CD4-positive, alpha-beta T cell treated with Interleukin-2 at 100 ng/mL for 4 hours (primary cell): ENCODE results near the gene EIF4ENIF1.
"Not testable (repeated sequence)": the region's sequence is repeated elsewhere in the genome, so short reads cannot be mapped to it uniquely, and the experiment has no call there.

Experiments
- DNase-seq: peaks from one replicate; pipeline ENCODE4 v3.0.0-alpha.2; 2020; ENCODE audit warnings: low spot score

The EIF4ENIF1 gene

GRCh38 chr22:31493355-31493754 lies 3.7 kb upstream of the EIF4ENIF1 start:
- DNase-seq, result not testable (repeated sequence)

- no peak for DNase-seq
Measured at GRCh38 chr22:31492151-31492550, 2.5 kb upstream of the EIF4ENIF1 start.

- DNase-seq, result no peak
Measured at GRCh38 chr22:31491218-31491962, 1.7 kb upstream of the EIF4ENIF1 start.

- peak; percentile 66 for DNase-seq
Measured at GRCh38 chr22:31490496-31490925, 869 bp upstream of the EIF4ENIF1 start.

GRCh38 chr22:31488988-31489617 lies 539 bp downstream of the EIF4ENIF1 start:
- DNase-seq, result no peak

- DNase-seq, result no peak
Measured at GRCh38 chr22:31488346-31488883, 1.2 kb downstream of the EIF4ENIF1 start.

- no peak for DNase-seq
Measured at GRCh38 chr22:31486951-31487350, 2.7 kb downstream of the EIF4ENIF1 start.

- DNase-seq, result not testable (repeated sequence)
Measured at GRCh38 chr22:31486369-31486768, 3.3 kb downstream of the EIF4ENIF1 start.

- DNase-seq, result not testable (repeated sequence)
Measured at GRCh38 chr22:31482470-31482869, 7.2 kb downstream of the EIF4ENIF1 start.

GRCh38 chr22:31481129-31481528 lies 8.5 kb downstream of the EIF4ENIF1 start:
- no peak for DNase-seq

- DNase-seq, result no peak
Measured at GRCh38 chr22:31477329-31477728, 12.3 kb downstream of the EIF4ENIF1 start.

- DNase-seq, result no peak
Measured at GRCh38 chr22:31475800-31476199, 13.8 kb downstream of the EIF4ENIF1 start.

GRCh38 chr22:31474743-31475142 lies 14.9 kb downstream of the EIF4ENIF1 start:
- DNase-seq, result no peak

GRCh38 chr22:31465307-31465706 lies 24.3 kb downstream of the EIF4ENIF1 start:
- DNase-seq, result no peak

GRCh38 chr22:31461699-31462098 lies 27.9 kb downstream of the EIF4ENIF1 start:
- DNase-seq, result no peak

GRCh38 chr22:31451709-31452571 lies 37.7 kb downstream of the EIF4ENIF1 start:
- peak; percentile 35 for DNase-seq

GRCh38 chr22:31449506-31449905 lies 40.1 kb downstream of the EIF4ENIF1 start:
- no peak for DNase-seq

- DNase-seq, result no peak
Measured at GRCh38 chr22:31448382-31448781, 41.3 kb downstream of the EIF4ENIF1 start.

- no peak for DNase-seq
Measured at GRCh38 chr22:31447337-31447736, 42.3 kb downstream of the EIF4ENIF1 start.

GRCh38 chr22:31446767-31447166 lies 42.9 kb downstream of the EIF4ENIF1 start:
- no peak for DNase-seq

- no peak for DNase-seq
Measured at GRCh38 chr22:31446208-31446607, 43.4 kb downstream of the EIF4ENIF1 start.

GRCh38 chr22:31445642-31446041 lies 44.0 kb downstream of the EIF4ENIF1 start:
- no peak for DNase-seq
